ENCODE measurements around the gene GREB1.

The GREB1 gene

DNA sequence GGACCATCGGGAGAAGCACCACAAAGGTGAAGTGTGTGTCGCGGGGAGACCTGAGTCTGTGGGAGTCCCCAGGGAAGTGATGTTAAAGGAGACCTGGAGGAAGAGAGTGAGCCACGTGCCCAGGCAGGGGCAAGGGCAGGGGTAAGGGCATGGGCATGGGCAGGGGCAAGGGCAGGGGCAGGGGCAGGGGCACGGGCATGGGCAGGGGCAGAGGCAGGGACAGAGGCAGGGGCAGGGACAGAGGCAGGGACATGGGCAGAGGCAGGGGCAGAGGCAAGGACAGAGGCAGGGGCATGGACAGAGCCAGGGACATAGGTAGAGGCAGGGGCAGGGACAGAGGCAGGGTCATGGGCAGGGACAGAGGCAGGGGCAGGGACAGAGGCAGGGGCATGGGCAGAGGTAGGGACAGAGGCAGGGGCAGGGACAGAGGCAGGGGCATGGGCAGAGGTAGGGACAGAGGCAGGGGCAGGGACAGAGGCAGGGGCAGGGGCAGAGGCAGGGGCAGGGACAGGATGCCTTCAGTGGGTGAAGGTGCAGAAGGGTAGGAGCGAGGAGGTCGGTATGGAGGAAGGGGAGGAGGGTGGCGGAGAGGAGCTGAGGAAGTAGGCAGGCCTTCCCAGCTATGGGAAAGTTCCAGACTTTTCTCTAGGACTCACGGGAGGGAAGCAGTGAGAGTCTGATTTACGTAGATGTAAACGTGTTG is 102.9 kb downstream of the GREB1 start:
- TF ChIP-seq, protein P1, sequence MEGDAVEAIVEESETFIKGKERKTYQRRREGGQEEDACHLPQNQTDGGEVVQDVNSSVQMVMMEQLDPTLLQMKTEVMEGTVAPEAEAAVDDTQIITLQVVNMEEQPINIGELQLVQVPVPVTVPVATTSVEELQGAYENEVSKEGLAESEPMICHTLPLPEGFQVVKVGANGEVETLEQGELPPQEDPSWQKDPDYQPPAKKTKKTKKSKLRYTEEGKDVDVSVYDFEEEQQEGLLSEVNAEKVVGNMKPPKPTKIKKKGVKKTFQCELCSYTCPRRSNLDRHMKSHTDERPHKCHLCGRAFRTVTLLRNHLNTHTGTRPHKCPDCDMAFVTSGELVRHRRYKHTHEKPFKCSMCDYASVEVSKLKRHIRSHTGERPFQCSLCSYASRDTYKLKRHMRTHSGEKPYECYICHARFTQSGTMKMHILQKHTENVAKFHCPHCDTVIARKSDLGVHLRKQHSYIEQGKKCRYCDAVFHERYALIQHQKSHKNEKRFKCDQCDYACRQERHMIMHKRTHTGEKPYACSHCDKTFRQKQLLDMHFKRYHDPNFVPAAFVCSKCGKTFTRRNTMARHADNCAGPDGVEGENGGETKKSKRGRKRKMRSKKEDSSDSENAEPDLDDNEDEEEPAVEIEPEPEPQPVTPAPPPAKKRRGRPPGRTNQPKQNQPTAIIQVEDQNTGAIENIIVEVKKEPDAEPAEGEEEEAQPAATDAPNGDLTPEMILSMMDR (IDR thresholded peaks at IDR 0.05; ENCODE audit: extremely low read depth, insufficient read depth, missing control alignments) = no peak
- in situ Hi-C loops (cut with MboI; ENCODE audit: low pct_unique_long_range_greater_than_20kb, low sequenced_read_pairs, unreplicated experiment) = no loop called here
- no peak for DNase-seq (ENCODE audit: low spot score)

DNA sequence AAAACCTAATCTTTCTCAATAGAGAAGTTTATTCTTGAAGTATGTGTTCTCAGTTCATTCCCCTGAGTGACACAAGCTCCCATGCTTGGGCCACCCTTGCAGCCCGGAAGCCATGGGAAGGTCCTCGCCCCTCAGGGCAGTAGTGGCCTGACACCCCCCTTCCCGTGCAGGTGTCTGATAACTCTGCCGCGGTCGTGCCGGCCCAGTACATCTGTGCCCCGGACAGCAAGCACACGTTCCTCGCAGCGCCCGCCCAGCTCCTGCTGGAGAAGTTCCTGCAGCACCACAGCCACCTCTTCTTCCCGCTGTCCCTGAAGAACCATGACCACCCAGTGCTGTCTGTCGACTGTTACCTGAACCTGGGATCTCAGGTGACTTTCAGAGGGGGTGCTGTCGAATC is 103.7 kb downstream of the GREB1 start:
- in situ Hi-C loops (cut with MboI; ENCODE audit: low pct_unique_long_range_greater_than_20kb, low sequenced_read_pairs, unreplicated experiment) = no loop called here
- DNase-seq (ENCODE audit: low spot score) = no peak
- TF ChIP-seq, protein P1 (IDR thresholded peaks at IDR 0.05; ENCODE audit: extremely low read depth, insufficient read depth, missing control alignments) = no peak

DNA sequence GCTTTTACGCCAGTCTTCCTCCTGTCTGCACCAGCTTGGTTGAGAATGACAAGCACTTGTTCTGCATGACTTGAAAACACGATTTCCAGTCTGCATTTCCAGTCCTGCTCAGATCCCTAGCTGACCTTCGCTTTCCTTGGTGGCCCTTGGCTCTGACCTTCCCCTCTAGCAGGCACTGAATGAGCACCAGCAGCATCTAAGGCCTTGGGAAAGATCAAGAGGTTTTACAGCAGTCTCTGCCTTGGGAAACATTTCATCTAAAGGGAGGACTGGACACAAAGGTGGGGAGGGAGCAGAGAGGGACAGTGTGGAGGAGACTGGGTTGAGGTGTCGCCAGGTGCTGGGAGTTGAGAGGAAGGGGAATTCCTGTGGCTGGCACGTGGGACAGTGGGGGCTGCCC is 105.7 kb downstream of the GREB1 start:
- DNase-seq (ENCODE audit: low spot score) = no peak
- TF ChIP-seq, protein P1 (IDR thresholded peaks at IDR 0.05; ENCODE audit: extremely low read depth, insufficient read depth, missing control alignments) = no peak
- in situ Hi-C loops (cut with MboI; ENCODE audit: low pct_unique_long_range_greater_than_20kb, low sequenced_read_pairs, unreplicated experiment) = no loop called here

DNA sequence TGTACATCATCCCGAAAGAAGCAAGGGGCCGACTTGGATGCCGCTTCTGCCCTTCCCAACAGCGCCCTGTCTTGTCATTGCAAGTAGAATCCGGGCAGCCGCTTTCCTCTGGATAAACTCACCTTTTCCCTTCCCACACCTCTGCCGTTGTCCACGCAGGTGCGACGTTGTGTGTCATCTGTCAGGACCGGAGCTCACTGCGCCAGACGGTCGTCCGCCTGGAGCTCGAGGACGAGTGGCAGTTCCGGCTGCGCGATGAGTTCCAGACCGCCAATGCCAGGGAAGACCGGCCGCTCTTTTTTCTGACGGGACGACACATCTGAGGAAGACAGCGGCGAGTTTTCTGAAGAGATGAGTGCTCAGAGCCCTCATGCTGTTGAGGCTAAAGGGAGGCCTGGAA is 106.3 kb downstream of the GREB1 start:
- TF ChIP-seq, protein P1 (IDR thresholded peaks at IDR 0.05; ENCODE audit: extremely low read depth, insufficient read depth, missing control alignments) = no peak
- DNase-seq (ENCODE audit: low spot score) = no peak
- in situ Hi-C loops (cut with MboI; ENCODE audit: low pct_unique_long_range_greater_than_20kb, low sequenced_read_pairs, unreplicated experiment) = no loop called here

DNA sequence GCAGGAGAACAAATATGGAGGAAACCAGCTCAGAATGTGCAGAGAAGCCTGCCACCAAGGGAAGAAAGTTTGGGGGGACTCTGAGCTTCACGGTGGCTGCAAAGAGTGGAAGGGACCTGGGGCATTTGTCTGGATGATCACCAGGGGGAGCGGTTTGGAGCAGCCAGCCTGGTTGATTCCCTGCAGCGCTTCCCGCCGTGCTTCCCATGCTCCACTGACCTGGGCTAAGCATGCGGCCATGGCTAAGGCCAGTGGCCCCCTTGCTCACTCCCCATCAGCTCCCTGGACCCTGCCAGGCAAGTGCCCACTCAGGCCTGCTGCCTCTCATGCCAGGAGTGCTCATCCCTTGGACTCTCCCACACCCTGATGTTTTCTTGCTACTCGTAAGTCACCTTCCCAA is 109.1 kb downstream of the GREB1 start:
- TF ChIP-seq, protein P1 (IDR thresholded peaks at IDR 0.05; ENCODE audit: extremely low read depth, insufficient read depth, missing control alignments) = no peak
- in situ Hi-C loops (cut with MboI; ENCODE audit: low pct_unique_long_range_greater_than_20kb, low sequenced_read_pairs, unreplicated experiment) = no loop called here
- no peak for DNase-seq (ENCODE audit: low spot score)

DNA sequence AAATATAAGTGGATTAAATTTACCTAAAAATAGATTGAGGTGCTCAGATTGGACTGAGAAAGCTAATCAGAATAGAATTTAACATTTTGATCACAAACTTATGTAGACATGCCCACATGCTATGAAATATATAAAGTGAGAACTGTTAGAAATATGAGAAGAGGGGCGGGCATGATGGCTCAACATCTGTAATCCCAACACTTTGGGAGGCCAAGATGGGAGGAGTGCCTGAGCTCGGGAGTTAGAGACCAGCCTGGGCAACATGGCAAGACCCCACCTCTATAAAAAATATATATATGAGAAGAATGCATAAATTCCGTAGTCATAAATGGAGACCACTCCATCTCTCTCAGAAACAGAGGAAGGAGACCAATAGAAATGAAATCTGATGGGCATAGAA is 110.4 kb downstream of the GREB1 start:
- in situ Hi-C loops (cut with MboI; ENCODE audit: low pct_unique_long_range_greater_than_20kb, low sequenced_read_pairs, unreplicated experiment) = no loop called here
- no peak for DNase-seq (ENCODE audit: low spot score)
- TF ChIP-seq, protein P1 (IDR thresholded peaks at IDR 0.05; ENCODE audit: extremely low read depth, insufficient read depth, missing control alignments) = no peak
